ENCODE results near the gene GNL3.

The GNL3 gene

DNA sequence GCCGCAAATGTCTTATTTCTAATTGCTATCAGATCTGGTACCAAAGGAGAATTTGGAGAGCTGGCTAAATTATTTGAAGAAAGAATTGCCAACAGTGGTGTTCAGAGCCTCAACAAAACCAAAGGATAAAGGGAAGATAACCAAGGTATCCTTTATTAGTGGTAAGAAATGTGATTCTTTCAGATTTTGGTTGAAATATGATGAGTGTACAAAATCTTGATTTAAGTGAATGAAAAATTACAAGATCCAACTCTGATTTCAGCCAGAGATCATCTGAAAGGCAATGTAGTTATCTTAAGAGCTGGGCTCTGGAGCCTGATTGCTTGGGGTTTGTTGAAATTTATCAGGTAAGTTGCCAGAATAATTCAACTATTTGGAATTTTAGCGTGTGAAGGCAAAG is 4.7 kb downstream of the GNL3 start:
- no peak for FAIRE-seq

DNA sequence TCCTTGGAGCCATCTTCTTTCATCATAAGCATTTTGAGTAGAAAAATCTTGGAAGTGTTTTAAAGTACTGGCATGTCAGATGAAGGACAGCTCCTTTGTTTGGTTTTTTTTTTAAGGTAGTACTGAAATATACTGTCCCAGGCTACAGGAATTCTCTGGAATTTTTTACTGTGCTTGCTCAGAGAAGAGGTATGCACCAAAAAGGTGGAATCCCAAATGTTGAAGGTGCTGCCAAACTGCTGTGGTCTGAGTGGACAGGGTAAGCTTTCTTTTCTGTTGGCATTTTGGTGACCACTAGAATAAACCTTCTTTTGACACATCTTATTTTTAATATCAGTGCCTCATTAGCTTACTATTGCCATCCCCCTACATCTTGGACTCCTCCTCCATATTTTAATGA is 7.2 kb downstream of the GNL3 start:
- no peak for FAIRE-seq

DNA sequence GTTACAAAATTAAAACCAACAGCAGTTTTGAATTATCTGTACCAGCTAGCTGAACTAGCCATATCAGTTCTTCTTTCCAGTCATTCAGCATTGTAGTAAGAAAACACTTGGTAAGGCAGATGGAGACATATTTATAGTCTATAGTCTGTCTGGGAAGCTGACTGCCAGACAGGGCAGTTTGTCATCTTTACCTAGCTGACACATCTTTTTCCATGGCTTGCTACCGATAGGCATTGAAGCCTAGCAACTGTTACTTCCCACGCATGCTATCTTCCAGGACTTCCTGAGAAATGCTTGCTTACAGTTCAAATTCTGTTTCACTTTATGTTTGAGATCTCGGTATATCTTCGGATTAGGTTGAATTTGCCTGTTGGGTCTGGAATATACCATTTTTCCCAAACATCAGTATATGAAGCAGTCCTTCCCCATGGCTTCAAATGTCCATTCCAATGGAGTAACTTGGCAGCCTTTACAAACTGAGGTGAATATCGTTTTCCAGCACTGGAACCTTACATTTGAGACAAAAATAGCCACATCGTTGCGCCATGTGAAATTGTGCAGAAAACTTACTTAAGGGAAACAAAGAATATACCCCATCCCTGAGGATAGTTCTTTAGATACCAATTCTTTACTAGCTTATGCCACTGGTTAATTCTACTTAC is 8.8 kb downstream of the GNL3 start:
- no peak for FAIRE-seq

DNA sequence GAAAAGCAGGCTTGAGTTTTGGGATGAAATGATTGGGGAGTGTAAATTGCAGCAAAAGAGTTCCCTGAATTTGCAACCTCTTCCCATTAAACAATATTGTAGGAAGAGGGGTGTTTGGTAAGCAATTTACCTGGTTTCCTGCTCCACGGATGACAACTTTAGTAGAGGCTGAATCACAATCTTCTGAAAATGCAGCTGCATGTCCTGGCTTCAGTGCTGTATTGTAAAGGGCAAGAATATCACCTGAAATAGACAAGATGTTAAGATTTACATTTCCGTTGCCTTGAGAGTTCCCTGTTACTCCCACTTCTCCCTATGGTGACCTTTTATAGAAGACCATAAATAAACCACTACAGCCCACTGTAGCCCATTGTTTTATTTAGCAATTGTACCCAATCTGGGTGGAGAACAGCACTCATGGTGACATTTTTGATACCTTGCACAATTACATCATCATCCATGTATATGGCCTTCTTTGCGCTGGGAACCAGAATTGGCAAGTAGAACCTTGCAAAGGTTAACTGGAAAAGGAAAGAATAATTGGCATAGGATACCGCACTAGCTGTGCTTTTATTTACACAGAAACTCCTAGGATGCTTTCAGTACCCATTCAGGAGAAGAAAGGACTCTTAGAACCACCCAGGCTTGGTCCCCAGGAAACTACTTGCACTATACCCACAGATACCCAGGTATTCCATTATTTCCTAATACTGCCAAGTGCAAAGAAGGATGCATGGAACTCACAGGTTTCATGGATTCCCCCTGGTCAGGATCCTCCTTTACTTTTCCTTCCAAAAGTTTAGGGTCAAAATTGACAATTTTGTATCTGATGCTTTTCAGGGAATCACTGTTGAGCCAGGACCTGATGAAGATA is 10.2 kb downstream of the GNL3 start:
- FAIRE-seq = no peak

GRCh38 chr3:52696830-52697631 is 11.2 kb downstream of the GNL3 start:
- FAIRE-seq = no peak

DNA sequence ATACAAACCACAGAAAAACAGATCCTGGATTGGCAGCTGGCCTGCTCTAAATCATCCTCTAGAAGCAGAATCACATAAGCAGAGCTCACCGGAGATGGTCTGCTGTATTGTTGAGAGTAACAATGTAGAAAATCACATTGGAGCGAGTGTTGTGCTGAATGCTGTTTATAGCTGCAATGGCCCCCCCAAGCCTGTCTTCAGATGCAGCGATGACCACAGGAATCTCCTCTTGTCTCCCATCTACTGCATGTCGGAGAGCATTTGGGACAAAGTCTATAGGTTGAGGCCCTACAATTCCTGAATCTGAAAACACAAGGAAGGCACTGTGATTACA is 11.8 kb downstream of the GNL3 start:
- no peak for FAIRE-seq

DNA sequence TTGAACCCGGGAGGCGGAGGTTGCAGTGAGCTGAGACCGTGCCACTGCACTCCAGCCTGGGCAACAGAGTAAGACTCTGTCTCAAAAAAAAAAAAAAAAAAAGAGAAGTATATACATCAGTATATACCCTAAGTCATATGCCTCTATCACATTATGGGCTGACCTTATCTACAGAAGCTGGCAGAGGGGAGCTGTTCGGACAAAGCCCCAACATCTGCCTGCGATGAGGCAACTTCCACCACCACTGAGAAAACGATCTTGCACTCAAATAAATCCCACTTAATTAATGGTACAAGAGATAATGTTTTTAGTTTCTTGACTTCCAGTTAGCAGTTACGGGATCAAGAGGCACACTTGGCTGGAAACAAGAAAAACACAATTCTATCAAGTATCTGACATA is 17.5 kb downstream of the GNL3 start:
- no peak for FAIRE-seq

GRCh38 chr3:52704611-52705437 is 19.0 kb downstream of the GNL3 start:
- no peak for FAIRE-seq

- FAIRE-seq = no peak
Observed at GRCh38 chr3:52705438-52705687, 19.5 kb downstream of the GNL3 start.

DNA sequence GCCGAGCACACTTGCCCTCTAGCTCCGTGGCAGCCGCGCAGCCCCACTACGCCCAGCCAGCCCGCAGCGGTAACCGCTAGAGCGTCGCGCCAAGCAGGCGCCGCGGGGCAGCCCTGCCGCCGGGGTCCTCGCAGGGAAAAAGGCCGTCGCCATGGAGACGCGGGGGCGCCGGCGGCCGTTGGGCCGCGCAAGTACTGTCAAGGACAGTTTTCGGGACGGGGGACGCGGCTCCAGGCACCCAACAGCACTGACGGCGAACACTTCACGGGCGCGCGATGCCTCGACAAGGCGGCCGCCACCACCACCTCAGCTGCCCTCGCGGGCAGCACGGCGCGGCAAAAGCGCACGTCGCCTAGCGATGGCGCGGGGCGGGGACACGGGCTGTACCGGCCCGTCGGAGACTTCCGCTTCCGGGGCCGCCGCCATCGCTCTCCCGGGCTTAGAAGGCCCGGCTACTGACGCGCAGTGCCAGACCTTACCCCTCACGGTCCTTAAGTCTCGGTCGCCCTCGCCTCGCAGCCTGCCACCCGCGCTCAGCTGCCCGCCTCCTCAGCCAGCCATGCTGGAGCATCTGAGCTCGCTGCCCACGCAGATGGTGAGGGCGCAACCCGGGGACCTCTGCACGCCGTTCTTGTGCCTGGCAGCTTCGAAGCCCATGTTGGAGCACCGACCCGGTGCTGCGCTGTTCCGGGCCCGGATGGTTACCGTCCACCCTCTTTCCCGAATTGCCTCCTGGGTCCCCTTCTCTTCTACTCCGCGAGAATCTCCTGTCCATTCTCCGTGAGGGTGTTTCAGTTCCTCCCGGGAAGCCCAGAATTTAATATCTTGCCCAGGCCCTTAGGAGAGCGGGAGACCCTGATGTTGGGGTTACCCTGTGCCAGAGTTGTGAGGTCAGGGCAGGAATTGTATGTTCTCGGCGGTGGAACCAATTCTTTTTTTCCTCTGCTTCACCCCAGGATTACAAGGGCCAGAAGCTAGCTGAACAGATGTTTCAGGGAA is 20.2 kb downstream of the GNL3 start, which contains the start of the genes GLT8D1 and SPCS1:
Gene GLT8D1 (minus strand): TSS at position 104 of the 999 bp plus-strand sequence. CDS start 5,331 bp downstream, outside the sequence.
Gene SPCS1 (plus strand): TSS at position 419 of the 999 bp plus-strand sequence. CDS start 141 bp downstream, at position 560.
- no peak for FAIRE-seq

- FAIRE-seq = no peak
Observed at GRCh38 chr3:52707585-52707984, 21.8 kb downstream of the GNL3 start.

GRCh38 chr3:52710512-52710911 is 24.7 kb downstream of the GNL3 start:
- FAIRE-seq = no peak

DNA sequence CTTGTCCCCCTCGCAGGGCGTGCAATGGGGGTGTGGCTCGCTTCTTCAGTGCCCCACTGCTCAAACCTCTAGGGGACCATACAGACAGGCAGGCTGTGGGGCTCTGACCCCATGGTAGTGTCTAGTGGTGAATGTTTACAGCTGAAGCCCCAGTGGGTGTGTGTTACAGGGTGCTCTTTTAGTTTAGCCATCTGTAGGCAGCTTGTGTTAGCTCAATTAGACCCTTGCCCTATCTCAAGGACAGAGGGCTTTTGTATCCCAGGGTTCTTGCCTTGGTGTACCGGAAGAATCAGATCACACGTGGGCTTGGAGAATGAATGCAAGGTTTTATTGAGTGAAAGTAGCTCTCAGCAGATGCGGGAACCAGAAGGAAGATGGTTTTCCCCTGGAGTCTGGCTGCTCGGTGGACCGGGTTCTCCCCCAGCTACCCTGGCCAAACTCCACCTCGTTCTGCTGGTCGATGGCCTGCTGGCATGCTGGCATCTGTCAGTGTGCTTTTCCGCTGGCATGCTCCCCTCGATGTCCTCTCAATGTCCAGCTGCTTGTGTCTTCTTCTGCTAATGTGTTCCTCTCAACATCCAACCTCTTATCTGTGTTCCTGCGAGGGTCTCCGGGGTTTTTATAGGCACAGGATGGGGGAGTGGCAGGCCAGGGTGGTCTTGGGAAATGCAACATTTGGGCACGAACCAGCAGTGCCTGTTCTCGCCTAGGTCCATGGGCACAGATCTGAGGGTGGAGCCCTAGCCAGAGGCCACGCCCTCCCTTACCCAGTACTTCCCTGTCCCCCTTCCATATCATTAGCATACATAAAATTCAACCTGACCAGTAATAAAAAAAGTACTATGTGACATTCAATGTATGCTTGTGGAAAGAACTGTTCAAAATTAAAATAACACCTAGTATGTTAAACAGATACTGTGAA is 26.7 kb downstream of the GNL3 start:
- FAIRE-seq = no peak

GRCh38 chr3:52714335-52715302 is 28.8 kb downstream of the GNL3 start:
- no peak for FAIRE-seq

- no peak for FAIRE-seq
Observed at GRCh38 chr3:52715714-52716305, 30.0 kb downstream of the GNL3 start.

GRCh38 chr3:52719618-52720017 is 33.8 kb downstream of the GNL3 start:
- no peak for FAIRE-seq

DNA sequence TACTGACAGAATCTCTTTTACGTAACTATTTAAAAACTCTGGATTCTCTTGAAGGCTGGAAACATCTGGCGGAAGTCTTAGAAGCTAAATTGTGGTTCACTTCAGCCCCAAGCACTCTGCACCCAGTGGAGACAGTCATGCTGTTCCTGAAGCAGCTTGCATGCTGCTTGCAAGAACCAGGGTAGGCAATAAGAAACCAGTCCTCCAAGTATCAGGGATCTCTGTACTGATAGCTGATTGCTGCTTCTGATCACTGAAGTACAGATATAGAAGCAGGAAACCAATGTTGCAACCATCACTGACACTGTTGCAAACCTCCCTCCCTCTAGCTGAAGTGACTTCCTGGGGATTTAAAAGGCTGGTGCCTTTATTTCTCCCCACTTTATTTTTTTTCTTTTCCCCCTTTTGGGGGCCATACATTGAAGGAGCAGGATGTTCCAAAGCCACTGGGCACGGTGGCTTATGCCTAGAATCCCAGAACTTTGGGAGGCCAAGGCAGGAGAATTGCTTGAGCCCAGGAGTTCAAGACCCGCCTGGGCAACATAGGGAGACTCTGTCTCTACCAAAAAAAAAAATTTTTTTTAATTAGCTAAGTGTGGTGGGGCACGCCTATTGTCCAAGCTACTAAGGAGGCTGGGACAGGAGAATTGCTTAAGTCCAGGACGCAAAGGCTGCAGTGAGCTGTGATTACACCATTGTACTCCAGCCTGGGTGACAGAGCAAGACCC is 35.3 kb downstream of the GNL3 start:
- FAIRE-seq = no peak

DNA sequence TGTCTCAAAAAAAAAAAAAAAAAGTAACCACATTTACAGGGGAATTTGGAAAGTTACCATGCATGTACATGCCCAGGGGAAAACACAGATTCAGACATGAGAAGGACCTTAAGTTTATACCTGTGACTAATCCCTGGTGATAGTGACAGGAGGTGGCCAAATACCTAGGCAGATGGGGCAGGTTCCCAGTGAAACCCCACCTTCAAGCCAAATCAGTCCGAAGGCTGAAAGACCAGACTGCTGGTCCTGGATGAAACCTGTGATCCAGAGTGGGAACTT is 35.8 kb downstream of the GNL3 start:
- no peak for FAIRE-seq

Measured in islet of Langerhans (tissue), 1 donor.